Measurements from ENCODE around the gene SEMA4C.

The SEMA4C gene

GRCh38 chr2:96839875-96840850 is 29.7 kb downstream of the SEMA4C start:
- DNase-seq: no peak

- DNase-seq: no peak
These were observed 30.5 kb downstream of the SEMA4C start for GRCh38 chr2:96839293-96839874.

- no peak for DNase-seq
These were observed 31.3 kb downstream of the SEMA4C start for GRCh38 chr2:96838345-96839292.

GRCh38 chr2:96837575-96837974 is 32.3 kb downstream of the SEMA4C start:
- no peak for DNase-seq

- DNase-seq: no peak
These were observed 34.0 kb downstream of the SEMA4C start for GRCh38 chr2:96835830-96836229.

GRCh38 chr2:96832754-96833507 is 36.9 kb downstream of the SEMA4C start:
- DNase-seq: peak; percentile 60

- DNase-seq: no peak
These were observed 37.5 kb downstream of the SEMA4C start for GRCh38 chr2:96832408-96832753.

GRCh38 chr2:96831679-96832078 is 38.2 kb downstream of the SEMA4C start:
- DNase-seq: no peak

GRCh38 chr2:96830044-96830562 is 39.8 kb downstream of the SEMA4C start:
- no peak for DNase-seq

- DNase-seq: no peak
These were observed 41.0 kb downstream of the SEMA4C start for GRCh38 chr2:96828874-96829273.

- DNase-seq: no peak
These were observed 41.4 kb downstream of the SEMA4C start for GRCh38 chr2:96828436-96828835.

- DNase-seq: no peak
These were observed 43.2 kb downstream of the SEMA4C start for GRCh38 chr2:96826546-96827278.

- DNase-seq: no peak
These were observed 44.8 kb downstream of the SEMA4C start for GRCh38 chr2:96825057-96825456.

GRCh38 chr2:96824079-96824870 is 45.6 kb downstream of the SEMA4C start:
- DNase-seq: no peak

GRCh38 chr2:96823198-96823597 is 46.7 kb downstream of the SEMA4C start:
- DNase-seq: no peak

- no peak for DNase-seq
These were observed 47.1 kb downstream of the SEMA4C start for GRCh38 chr2:96822786-96823185.

- no peak for DNase-seq
These were observed 48.7 kb downstream of the SEMA4C start for GRCh38 chr2:96821113-96821675.

- DNase-seq: no peak
These were observed 49.9 kb downstream of the SEMA4C start for GRCh38 chr2:96819876-96820511.

GRCh38 chr2:96819128-96819875 is 50.6 kb downstream of the SEMA4C start:
- no peak for DNase-seq

All from NCI-H2171 (cell line).